Skeletal muscle satellite cell (primary cell): ENCODE measurements around the gene SLC8A1.

ENCODE experiments used
- H3K27me3 ChIP-seq: 2 replicates; pipeline ENCODE4 v1.7.0; 2013; ENCODE audit warnings: low read length; ENCODE audit not compliant: control insufficient read depth, insufficient read depth
- H3K36me3 ChIP-seq: 2 replicates; pipeline ENCODE4 v1.7.0; 2013; ENCODE audit warnings: mild to moderate bottlenecking, control low read depth, low read length; ENCODE audit not compliant: insufficient read depth
- H3K4me1 ChIP-seq: 2 replicates; pipeline ENCODE4 v1.7.0; 2013; ENCODE audit warnings: low read length; ENCODE audit not compliant: control insufficient read depth, insufficient read depth
- H3K4me2 ChIP-seq: 2 replicates; pipeline ENCODE4 v1.7.0; 2013; ENCODE audit warnings: mild to moderate bottlenecking, low read length
- H3K4me3 ChIP-seq: 2 replicates; pipeline ENCODE4 v1.7.0; 2013; ENCODE audit warnings: low read length
- H3K9ac ChIP-seq: 2 replicates; pipeline ENCODE4 v1.7.0; 2013; ENCODE audit warnings: mild to moderate bottlenecking, low read depth, low read length, moderate library complexity
- H3K9me3 ChIP-seq: replicated peaks from 2 replicates; pipeline ENCODE4 v1.7.0; 2013; ENCODE audit warnings: mild to moderate bottlenecking, control low read depth, low read length

SLC8A1 gene

DNA sequence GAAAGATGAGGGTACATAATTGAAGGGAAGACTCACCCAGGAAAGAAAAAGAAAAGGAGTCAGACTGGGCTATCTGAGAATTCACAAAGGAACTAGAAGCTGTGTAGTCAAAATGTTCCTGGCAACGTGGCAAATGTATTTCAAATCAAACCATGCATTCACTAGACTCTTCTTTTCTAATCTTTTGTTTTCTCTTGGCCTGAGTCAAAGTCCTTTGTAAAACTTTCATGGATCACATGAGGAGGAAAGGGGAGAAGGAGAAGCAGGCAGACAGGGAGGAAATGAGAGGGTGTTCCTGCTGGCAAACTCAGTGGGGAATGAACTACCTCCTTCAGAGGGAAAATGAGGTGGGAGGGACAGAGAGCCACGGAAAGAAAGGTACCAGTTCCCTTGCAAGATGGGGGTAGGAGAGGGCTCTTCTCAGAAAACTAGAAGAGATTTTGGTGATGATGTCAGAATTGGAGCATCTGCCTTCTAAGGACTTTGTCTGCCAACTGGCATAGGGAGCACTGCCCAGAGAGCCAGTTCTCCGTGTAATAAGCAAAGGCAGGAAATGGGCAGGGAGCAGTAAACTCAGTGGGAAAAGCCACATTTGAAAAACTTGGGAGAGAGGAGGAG lies 51.4 kb downstream of the SLC8A1 start:
- H3K27me3 ChIP-seq: no peaks in the 10 kb centered on the region
- peak overlapping the region; percentile 1 for H3K4me3 ChIP-seq
- H3K4me2 ChIP-seq: peak overlapping the region; percentile 49
- H3K36me3 ChIP-seq: no peaks in the 10 kb centered on the region
- peaks cover 57% of the 10 kb centered on the region for H3K4me1 ChIP-seq
- H3K9ac ChIP-seq: peak overlapping the region; percentile 67
- H3K9me3 ChIP-seq: no peaks in the 10 kb centered on the region

DNA sequence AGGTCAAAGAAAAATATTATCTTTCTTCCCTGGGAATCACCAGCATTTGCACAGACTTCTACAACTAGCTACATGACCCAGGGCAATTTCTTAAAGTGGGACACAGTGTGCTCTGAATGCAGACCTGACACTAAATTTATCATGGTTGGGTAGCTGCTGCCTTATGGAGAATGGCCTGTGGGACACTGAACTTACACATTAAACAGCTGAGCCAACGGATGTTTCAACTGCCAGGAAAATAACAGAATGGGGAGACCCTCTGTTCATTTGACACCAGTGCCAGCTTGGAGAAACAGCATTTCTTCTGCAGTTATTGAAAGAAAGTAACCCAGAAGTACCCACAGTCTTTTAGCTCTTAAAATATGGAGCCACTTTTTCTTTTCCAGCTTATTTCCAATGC lies 54.1 kb downstream of the SLC8A1 start:
- Histone ChIP-seq H3K36me3 (no peaks in the 10 kb centered on the region), H3K9me3 (no peaks in the 10 kb centered on the region), H3K27me3 (no peaks in the 10 kb centered on the region), H3K4me1 (peaks cover 41% of the 10 kb centered on the region), H3K4me3 (no peak overlapping the region), H3K4me2 (no peak overlapping the region), H3K9ac (no peak overlapping the region)

DNA sequence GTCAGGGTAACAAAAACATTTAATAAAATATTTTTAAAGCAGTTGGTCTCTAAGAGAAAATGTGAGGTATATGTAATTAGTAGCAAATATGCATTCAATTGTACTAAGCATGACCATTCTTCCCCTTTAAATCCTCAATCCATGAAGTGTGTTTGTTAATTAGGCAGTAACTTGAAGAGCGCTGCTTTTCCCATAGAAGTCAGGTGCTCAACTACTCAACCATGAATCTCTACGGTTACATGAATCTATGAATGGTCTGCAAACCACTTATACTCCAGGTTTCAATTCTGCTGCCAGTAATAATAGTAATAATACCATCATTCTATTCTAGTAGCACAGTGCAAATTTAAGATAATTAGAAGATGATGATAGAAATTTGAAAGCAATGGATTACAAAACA lies 55.8 kb downstream of the SLC8A1 start:
- Histone ChIP-seq H3K9me3 (no peaks in the 10 kb centered on the region), H3K27me3 (no peaks in the 10 kb centered on the region), H3K4me3 (no peak overlapping the region), H3K9ac (no peak overlapping the region), H3K4me2 (no peak overlapping the region), H3K36me3 (no peaks in the 10 kb centered on the region), H3K4me1 (peaks cover 25% of the 10 kb centered on the region)

DNA sequence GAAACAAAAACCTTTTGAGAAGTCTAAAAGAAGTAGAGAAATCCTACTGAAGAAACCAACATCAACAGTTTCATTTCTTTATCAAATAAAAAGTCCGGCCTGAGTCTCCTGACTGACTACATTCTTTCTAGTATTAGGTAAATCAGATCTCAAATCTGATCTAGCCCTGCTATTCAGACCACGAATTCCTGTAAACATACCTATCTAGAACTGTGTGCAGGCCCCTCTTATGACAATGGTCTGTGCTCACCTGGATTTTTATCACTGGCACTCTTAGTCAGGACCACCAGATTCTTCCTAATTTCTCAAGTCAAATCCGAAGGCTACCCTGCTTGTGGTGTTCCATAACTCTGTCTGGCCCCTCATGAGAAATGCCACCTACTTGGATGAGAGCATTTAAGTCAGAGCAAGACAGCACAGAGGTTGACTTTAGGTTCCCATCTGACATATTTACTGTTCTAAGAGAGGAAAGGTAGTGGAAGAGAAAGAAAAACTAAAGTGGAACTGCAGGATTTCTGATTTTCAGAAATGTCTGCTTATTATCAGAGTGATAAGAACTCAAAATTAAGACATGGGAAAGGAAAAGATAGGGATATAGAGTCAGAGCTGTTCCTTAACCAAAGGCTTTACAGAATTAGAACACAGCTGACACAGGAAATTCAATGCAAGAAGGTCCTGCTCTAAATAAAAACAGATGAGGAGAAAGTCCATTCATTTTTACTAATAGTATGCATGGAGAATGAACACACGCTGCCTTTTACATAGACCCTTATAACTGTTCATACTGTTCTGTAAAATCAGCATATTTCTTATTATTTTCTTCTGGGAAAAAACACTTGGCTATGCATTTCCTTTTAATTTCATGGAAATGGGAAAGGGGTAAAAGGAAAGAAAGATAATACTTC lies 56.5 kb downstream of the SLC8A1 start:
- no peaks in the 10 kb centered on the region for H3K36me3 ChIP-seq
- H3K4me1 ChIP-seq: peaks cover 18% of the 10 kb centered on the region
- no peak overlapping the region for H3K9ac ChIP-seq
- H3K9me3 ChIP-seq: no peaks in the 10 kb centered on the region
- no peak overlapping the region for H3K4me3 ChIP-seq
- H3K4me2 ChIP-seq: no peak overlapping the region
- H3K27me3 ChIP-seq: no peaks in the 10 kb centered on the region

DNA sequence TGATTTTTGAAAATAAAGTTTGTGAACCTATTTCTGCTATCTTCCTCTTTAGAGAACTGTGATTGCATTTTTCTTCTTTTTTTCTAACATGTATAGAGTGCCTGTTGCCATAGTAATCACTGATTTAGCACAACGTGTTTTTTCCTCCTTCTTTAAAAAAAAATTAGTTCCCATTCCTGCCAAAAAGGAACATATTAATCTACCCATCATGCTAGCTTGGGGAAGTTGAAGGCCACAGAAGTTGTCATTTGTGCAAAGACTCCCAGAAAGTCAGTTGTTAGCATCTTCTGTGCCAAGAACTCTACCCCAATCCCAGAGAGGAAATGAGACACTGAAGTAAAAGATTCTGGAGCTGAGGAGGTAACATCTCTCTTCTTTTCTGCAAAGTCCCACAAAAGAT lies 57.3 kb downstream of the SLC8A1 start:
- Histone ChIP-seq H3K27me3 (no peaks in the 10 kb centered on the region), H3K36me3 (no peaks in the 10 kb centered on the region)

DNA sequence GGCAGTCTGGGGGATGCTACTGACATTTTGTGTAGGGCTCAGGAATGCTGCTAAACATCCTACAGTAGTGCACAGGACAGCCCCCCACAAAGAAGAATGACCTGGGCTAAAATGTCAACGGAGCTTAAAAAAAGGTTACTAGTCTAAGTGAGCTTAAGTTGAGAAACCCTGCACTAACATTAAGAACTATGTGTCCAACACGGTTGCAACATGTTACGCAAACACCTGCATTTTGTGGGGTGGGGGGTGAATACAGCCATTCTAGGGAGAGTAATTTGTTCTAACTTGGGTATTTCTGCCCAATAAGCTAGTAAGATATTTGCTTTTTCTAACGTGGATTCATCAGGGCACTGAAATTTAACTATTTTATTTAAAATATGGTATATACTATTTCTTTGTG lies 57.9 kb downstream of the SLC8A1 start:
- H3K9me3 ChIP-seq: no peaks in the 10 kb centered on the region
- H3K27me3 ChIP-seq: no peaks in the 10 kb centered on the region
- no peaks in the 10 kb centered on the region for H3K36me3 ChIP-seq
- H3K4me2 ChIP-seq: no peak overlapping the region
- no peak overlapping the region for H3K4me3 ChIP-seq
- peaks cover 12% of the 10 kb centered on the region for H3K4me1 ChIP-seq
- H3K9ac ChIP-seq: no peak overlapping the region

More for the DNA sequence above, 57.3 kb downstream of the SLC8A1 start:
- no peaks in the 10 kb centered on the region for H3K9me3 ChIP-seq
- H3K4me3 ChIP-seq: no peak overlapping the region
- no peak overlapping the region for H3K9ac ChIP-seq
- H3K4me2 ChIP-seq: no peak overlapping the region
- peaks cover 12% of the 10 kb centered on the region for H3K4me1 ChIP-seq

DNA sequence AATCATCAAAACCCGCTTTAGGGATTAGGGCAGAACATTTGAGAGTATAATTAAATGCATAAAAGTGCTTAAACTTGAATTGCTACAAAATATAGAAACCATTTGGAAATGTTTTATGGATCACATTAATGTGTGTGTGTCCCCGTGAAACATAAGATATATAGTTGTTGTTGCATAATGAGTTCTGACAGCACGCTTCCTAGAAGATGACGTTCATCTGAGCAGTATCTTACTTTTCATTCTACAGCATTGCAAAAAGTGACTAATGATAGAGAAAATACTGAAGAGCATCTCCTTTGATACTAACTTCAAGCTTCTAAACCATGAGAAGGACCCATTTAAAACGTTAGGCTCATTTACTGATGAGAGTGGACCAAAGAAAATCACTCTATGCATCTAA lies 63.7 kb downstream of the SLC8A1 start:
- Histone ChIP-seq H3K4me1 (peaks cover 14% of the 10 kb centered on the region), H3K36me3 (no peaks in the 10 kb centered on the region), H3K9me3 (no peaks in the 10 kb centered on the region), H3K4me3 (no peak overlapping the region), H3K4me2 (no peak overlapping the region), H3K9ac (no peak overlapping the region), H3K27me3 (no peaks in the 10 kb centered on the region)

DNA sequence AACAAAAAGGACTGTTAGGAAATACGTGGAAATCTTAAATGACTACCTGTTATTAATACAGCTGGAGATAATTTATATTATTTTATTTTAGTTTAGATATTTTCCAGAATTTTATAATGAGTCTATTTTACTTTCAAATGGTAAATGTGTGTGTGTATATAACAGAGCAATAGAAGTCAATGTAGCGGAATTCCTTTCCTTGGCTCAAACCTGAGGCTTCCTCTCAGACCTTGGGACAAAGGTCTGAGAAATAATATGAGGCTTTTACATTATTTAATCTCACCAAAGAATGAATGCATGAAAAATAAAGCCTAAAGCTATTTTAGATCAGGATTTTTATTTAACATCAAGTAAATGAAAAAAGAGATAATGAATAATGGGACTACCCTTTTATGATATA lies 65.7 kb downstream of the SLC8A1 start:
- Histone ChIP-seq H3K36me3 (no peaks in the 10 kb centered on the region), H3K9ac (no peak overlapping the region), H3K9me3 (peaks cover 6% of the 10 kb centered on the region), H3K27me3 (no peaks in the 10 kb centered on the region), H3K4me3 (no peak overlapping the region), H3K4me1 (peaks cover 14% of the 10 kb centered on the region), H3K4me2 (no peak overlapping the region)

DNA sequence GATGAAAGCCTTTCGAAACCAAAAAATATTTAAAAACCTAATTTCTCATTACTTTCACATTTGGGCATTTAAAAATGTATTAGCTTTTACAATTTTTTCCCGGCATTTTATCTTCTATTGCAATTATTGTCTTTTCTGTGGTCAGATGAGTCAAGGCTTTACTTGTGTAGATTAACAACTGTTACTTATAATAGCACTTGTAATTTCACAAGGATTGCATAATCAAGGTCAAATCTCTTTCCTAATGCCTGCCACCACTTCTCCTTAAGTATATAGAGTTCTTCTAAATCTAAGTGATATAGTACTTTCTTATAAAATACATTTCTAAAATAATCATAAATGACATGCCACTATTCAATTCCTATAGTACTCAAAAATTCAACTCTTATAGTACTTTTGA lies 67.2 kb downstream of the SLC8A1 start:
- Histone ChIP-seq H3K27me3 (no peaks in the 10 kb centered on the region), H3K4me3 (no peak overlapping the region), H3K9ac (no peak overlapping the region), H3K36me3 (no peaks in the 10 kb centered on the region), H3K4me2 (peak overlapping the region; percentile 18), H3K4me1 (peaks cover 14% of the 10 kb centered on the region), H3K9me3 (peaks cover 6% of the 10 kb centered on the region)

DNA sequence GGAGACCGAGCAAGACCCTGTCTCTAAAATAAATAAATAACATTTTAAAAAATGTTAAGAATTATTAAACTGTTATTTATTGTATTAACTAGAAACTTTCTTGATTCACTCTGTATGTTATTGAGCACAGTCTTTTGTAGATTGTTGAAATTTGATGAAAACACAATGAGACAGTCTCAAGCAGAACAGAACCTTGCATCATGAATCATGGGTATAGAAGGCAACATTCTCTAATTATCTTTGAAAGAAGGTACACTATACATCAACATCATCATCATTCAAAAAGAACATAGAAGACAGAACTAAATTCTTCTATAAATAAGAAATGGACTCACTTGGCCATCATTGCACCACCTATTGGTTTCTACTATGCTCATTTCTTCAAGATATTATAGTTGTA lies 67.7 kb downstream of the SLC8A1 start:
- H3K4me1 ChIP-seq: peaks cover 14% of the 10 kb centered on the region
- peaks cover 6% of the 10 kb centered on the region for H3K9me3 ChIP-seq
- no peak overlapping the region for H3K9ac ChIP-seq
- H3K4me3 ChIP-seq: no peak overlapping the region
- H3K27me3 ChIP-seq: no peaks in the 10 kb centered on the region
- H3K4me2 ChIP-seq: peak overlapping the region; percentile 18
- no peaks in the 10 kb centered on the region for H3K36me3 ChIP-seq

DNA sequence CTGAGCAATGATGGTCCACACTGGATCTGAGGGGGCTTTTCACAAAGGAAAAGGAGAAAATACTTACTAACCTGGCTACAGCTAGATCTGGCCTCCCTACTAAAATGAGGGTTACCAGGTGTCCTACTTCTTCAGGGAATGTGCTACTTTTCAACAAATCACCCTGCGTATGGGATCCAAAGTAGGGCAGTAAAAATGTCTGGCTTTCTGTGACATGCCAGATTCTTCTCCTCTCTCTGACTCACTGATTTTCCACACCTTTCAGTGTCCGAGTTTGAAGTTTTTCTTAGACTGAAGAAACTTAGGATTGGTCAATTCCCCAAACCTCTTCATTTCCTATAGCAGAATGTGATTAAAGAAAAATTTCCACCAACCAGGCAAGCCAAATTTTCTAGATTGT lies 71.2 kb downstream of the SLC8A1 start:
- H3K27me3 ChIP-seq: no peaks in the 10 kb centered on the region
- peaks cover 6% of the 10 kb centered on the region for H3K9me3 ChIP-seq
- peaks cover 14% of the 10 kb centered on the region for H3K4me1 ChIP-seq
- no peak overlapping the region for H3K9ac ChIP-seq
- H3K36me3 ChIP-seq: no peaks in the 10 kb centered on the region
- H3K4me2 ChIP-seq: no peak overlapping the region
- H3K4me3 ChIP-seq: no peak overlapping the region

DNA sequence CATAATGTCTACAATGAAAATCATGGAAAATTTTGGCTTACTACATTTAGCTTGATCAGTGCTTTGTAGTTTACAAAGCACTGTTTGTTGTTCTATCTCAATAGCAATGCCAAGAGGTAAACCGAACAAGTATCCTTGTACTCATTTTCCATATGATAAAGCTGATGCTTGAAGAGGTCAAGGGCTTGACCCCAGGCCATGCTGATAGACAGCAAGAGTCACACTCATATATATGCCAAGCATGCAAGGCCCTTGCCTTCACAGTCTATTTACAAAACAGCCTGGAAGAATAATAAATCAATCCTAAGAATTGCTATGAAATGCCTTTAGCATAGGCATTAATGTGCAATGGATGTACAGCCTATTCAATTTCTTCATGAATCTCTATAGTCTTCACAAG lies 71.8 kb downstream of the SLC8A1 start:
- Histone ChIP-seq H3K4me2 (no peak overlapping the region), H3K36me3 (no peaks in the 10 kb centered on the region), H3K9me3 (peaks cover 6% of the 10 kb centered on the region)

More for the DNA sequence above, 71.8 kb downstream of the SLC8A1 start:
- Histone ChIP-seq H3K4me3 (no peak overlapping the region), H3K9ac (no peak overlapping the region), H3K27me3 (no peaks in the 10 kb centered on the region), H3K4me1 (peaks cover 11% of the 10 kb centered on the region)
